MM.1S (cell line): Measurements from ENCODE around the gene SDE2.

Experiments used
- DNase-seq: peaks from one replicate; pipeline ENCODE4 v3.0.0-alpha.2; 2015
- H2AFZ ChIP-seq: fragments of 300-600 bp; sonication (generic); 2 replicates; pipeline ENCODE4 v1.6.0; 2016; ENCODE audit warnings: antibody characterized with exemption, low read length
- H3F3A ChIP-seq: fragments of 300-600 bp; sonication (generic); 2 replicates; pipeline ENCODE4 v1.6.1; 2016; ENCODE audit warnings: mild to moderate bottlenecking, antibody characterized with exemption, low read length, moderate library complexity, mixed read lengths; ENCODE audit not compliant: insufficient read depth
- H3K27ac ChIP-seq: fragments of 300-600 bp; sonication (generic); 2 replicates; pipeline ENCODE4 v1.5.1; 2016; ENCODE audit warnings: mild to moderate bottlenecking, low read length
- H3K27me3 ChIP-seq: fragments of 300-600 bp; sonication (generic); replicated peaks from 2 replicates; pipeline ENCODE4 v1.6.0; 2016; ENCODE audit warnings: low read length; ENCODE audit not compliant: insufficient read depth
- H3K36me3 ChIP-seq: fragments of 300-600 bp; sonication (generic); replicated peaks from 2 replicates; pipeline ENCODE4 v1.6.1; 2016; ENCODE audit warnings: mild to moderate bottlenecking, low read length, mixed read lengths; ENCODE audit not compliant: insufficient read depth
- H3K4me1 ChIP-seq: fragments of 300-600 bp; sonication (generic); 2 replicates; pipeline ENCODE4 v1.6.1; 2016; ENCODE audit warnings: low read length, mixed read lengths
- H3K4me2 ChIP-seq: fragments of 300-600 bp; sonication (generic); 2 replicates; pipeline ENCODE4 v1.6.0; 2016; ENCODE audit warnings: low read depth, low read length
- H3K4me3 ChIP-seq: fragments of 300-600 bp; sonication (generic); 2 replicates; pipeline ENCODE4 v1.5.1; 2016; ENCODE audit warnings: low read length, mixed read lengths
- H3K79me2 ChIP-seq: fragments of 300-600 bp; sonication (generic); 2 replicates; pipeline ENCODE4 v1.6.1; 2016; ENCODE audit warnings: mixed run types, low read length, mixed read lengths
- H3K9ac ChIP-seq: fragments of 300-600 bp; sonication (generic); 2 replicates; pipeline ENCODE4 v1.6.1; 2016; ENCODE audit warnings: low read length, mixed read lengths
- H3K9me2 ChIP-seq: fragments of 300-600 bp; sonication (generic); replicated peaks from 2 replicates; pipeline ENCODE4 v1.6.1; 2016; ENCODE audit warnings: mild to moderate bottlenecking, low read length, mixed read lengths; ENCODE audit not compliant: insufficient read depth
- H3K9me3 ChIP-seq: fragments of 300-600 bp; sonication (generic); replicated peaks from 2 replicates; pipeline ENCODE4 v1.6.1; 2016; ENCODE audit warnings: mild to moderate bottlenecking, low read length, mixed read lengths; ENCODE audit not compliant: insufficient read depth
- H4K20me1 ChIP-seq: fragments of 300-600 bp; sonication (generic); 2 replicates; pipeline ENCODE4 v1.6.1; 2016; ENCODE audit warnings: mild to moderate bottlenecking, low read length, moderate library complexity, mixed read lengths; ENCODE audit not compliant: insufficient read depth
- CTCF ChIP-seq: fragments of 300-600 bp; sonication (generic); IDR thresholded peaks from 2 replicates; pipeline ENCODE4 v1.5.1; 2016; ENCODE audit warnings: antibody characterized with exemption, low read length, mixed read lengths
- EZH2 ChIP-seq: fragments of 300-600 bp; sonication (generic); optimal IDR thresholded peaks from 2 replicates; pipeline ENCODE3; 2017; ENCODE audit warnings: low read depth, mild to moderate bottlenecking, antibody characterized with exemption, low read length, mixed read lengths
- EZH2phosphoT487 ChIP-seq: fragments of 300-600 bp; sonication (generic); IDR thresholded peaks from 2 replicates; pipeline ENCODE4 v1.6.1; 2018; ENCODE audit warnings: antibody characterized with exemption, low read length

Gene SDE2

GRCh38 chr1:226023735-226024134 lies 24.6 kb upstream of the SDE2 start:
- Histone ChIP-seq H3K79me2 (no peaks in the 10 kb centered on the region), H3K36me3 (no peaks in the 10 kb centered on the region), H3K4me1 (peaks cover 7% of the 10 kb centered on the region; the same call in 1 of the 2 replicates), H3K27ac (no peak overlapping the region), H4K20me1 (no peaks in the 10 kb centered on the region), H3F3A (no peaks in the 10 kb centered on the region), H3K27me3 (no peaks in the 10 kb centered on the region), H3K9me3 (no peaks in the 10 kb centered on the region), H3K4me2 (no peak overlapping the region), H2AFZ (no peak overlapping the region), H3K9me2 (no peaks in the 10 kb centered on the region), H3K4me3 (no peak overlapping the region), H3K9ac (no peak overlapping the region)
- no peak for DNase-seq
- TF ChIP-seq EZH2phosphoT487 (no peak), CTCF (no peak), EZH2 (no peak)

GRCh38 chr1:226021801-226022200 lies 22.7 kb upstream of the SDE2 start:
- Histone ChIP-seq H3K4me2 (no peak overlapping the region), H3K27ac (no peak overlapping the region), H3K9me2 (no peaks in the 10 kb centered on the region), H3K4me3 (no peak overlapping the region), H3K4me1 (no peaks in the 10 kb centered on the region; the same call in 1 of the 2 replicates), H4K20me1 (no peaks in the 10 kb centered on the region), H3K9ac (no peak overlapping the region), H3K36me3 (no peaks in the 10 kb centered on the region), H2AFZ (no peak overlapping the region), H3K79me2 (no peaks in the 10 kb centered on the region), H3F3A (no peaks in the 10 kb centered on the region), H3K27me3 (no peaks in the 10 kb centered on the region), H3K9me3 (no peaks in the 10 kb centered on the region)
- no peak for TF ChIP-seq CTCF
- no peak for DNase-seq

- Histone ChIP-seq H3K9me3 (no peaks in the 10 kb centered on the region), H3K27me3 (no peaks in the 10 kb centered on the region), H4K20me1 (no peaks in the 10 kb centered on the region), H3K79me2 (no peaks in the 10 kb centered on the region), H3K9me2 (no peaks in the 10 kb centered on the region), H2AFZ (no peak overlapping the region), H3K4me1 (no peaks in the 10 kb centered on the region; the same call in 1 of the 2 replicates), H3F3A (no peaks in the 10 kb centered on the region), H3K9ac (no peak overlapping the region), H3K4me3 (no peak overlapping the region), H3K4me2 (no peak overlapping the region), H3K27ac (no peak overlapping the region), H3K36me3 (no peaks in the 10 kb centered on the region)
- TF ChIP-seq CTCF = no peak
- no peak for TF ChIP-seq EZH2phosphoT487
- TF ChIP-seq EZH2 = no peak
- DNase-seq = no peak
Measured at GRCh38 chr1:226021401-226021800, 22.3 kb upstream of the SDE2 start.
